Body of pancreas (tissue), 4 donors: Measurements from ENCODE around the gene ITPR2.

Experiments
- POLR2A ChIP-seq, 3 donors: fragments of 450-650 bp; IDR thresholded peaks; one replicate each; pipeline ENCODE4 v1.6.1; 2016; ENCODE audit warnings: antibody characterized with exemption in 3 of 3, mild to moderate bottlenecking in 2 of 3
- TF ChIP-seq, protein P1 (sequence below), 7 experiments: fragments of 450-650 bp in 4 of 7; fragments of 200-600 bp in 3 of 7; sonication (generic) in 3 of 7; IDR thresholded peaks; one replicate each; pipeline ENCODE4 v1.5.1; 2016 to 2019; ENCODE audit warnings: antibody characterized with exemption in 7 of 7

DNA sequence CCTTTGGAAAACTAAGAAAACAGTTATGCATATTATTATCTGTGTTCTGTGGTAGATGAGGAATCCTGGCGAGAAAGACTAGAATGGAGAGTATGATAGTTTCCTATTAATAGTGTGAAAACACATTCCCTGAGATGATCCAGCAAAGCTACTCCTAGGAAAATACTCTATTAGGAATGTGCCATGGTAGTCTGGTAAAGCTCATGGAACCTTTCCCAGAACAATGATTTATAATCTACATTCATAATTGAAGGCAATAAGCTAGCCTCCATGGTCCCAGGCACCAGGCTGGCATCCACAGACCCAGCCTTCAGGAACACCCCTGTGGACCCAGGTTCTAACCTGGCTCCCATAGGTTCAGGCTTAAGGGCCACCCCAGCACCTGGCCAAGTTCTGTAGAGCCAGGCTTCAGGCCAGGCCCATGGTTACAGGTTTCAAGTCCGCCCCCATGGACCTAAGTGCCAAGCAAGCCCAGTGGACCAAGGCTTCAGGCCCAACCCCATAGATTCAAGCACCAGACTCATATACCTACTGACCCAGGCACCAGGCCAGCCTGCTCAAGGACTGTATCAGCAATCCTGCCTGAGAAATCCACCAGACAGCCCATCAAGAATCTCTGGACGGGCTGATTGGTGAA lies 72.2 kb downstream of the ITPR2 start:
- TF ChIP-seq, protein P1, sequence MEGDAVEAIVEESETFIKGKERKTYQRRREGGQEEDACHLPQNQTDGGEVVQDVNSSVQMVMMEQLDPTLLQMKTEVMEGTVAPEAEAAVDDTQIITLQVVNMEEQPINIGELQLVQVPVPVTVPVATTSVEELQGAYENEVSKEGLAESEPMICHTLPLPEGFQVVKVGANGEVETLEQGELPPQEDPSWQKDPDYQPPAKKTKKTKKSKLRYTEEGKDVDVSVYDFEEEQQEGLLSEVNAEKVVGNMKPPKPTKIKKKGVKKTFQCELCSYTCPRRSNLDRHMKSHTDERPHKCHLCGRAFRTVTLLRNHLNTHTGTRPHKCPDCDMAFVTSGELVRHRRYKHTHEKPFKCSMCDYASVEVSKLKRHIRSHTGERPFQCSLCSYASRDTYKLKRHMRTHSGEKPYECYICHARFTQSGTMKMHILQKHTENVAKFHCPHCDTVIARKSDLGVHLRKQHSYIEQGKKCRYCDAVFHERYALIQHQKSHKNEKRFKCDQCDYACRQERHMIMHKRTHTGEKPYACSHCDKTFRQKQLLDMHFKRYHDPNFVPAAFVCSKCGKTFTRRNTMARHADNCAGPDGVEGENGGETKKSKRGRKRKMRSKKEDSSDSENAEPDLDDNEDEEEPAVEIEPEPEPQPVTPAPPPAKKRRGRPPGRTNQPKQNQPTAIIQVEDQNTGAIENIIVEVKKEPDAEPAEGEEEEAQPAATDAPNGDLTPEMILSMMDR (IDR thresholded peaks at IDR 0.05) = no peak
- no peak for TF ChIP-seq POLR2A (IDR thresholded peaks at IDR 0.05)
